Progenitor cell of endocrine pancreas (in vitro differentiated cells): ENCODE results near the gene DNAH8. TPM values are rescaled to one million over a fixed set of nuclear protein-coding genes. Genes with fewer than 3 reads are reported as not detected.

ENCODE experiments used
- DNase-seq: peaks from one replicate; pipeline ENCODE4 v3.0.0; 2021; ENCODE audit warnings: low spot score; ENCODE audit not compliant: unreplicated experiment
- H3K27ac Mint-ChIP-seq: 2 replicates; pipeline ENCODE4 v1.8.0; 2021; ENCODE audit warnings: mild to moderate bottlenecking, moderate library complexity, mixed read lengths
- H3K27me3 Mint-ChIP-seq: 2 replicates; pipeline ENCODE4 v1.8.0; 2021; ENCODE audit warnings: mixed read lengths
- H3K36me3 Mint-ChIP-seq: 2 replicates; pipeline ENCODE4 v1.8.0; 2022; ENCODE audit warnings: mixed read lengths; ENCODE audit not compliant: insufficient read depth
- H3K4me1 Mint-ChIP-seq: 2 replicates; pipeline ENCODE4 v1.8.0; 2021; ENCODE audit warnings: low read depth, mixed read lengths
- H3K4me3 Mint-ChIP-seq: 2 replicates; pipeline ENCODE4 v1.8.0; 2021; ENCODE audit warnings: low read depth, mild to moderate bottlenecking, moderate library complexity, mixed read lengths
- H3K9me3 Mint-ChIP-seq: 2 replicates; pipeline ENCODE4 v1.8.0; 2021; ENCODE audit warnings: low read depth, mixed read lengths
- CTCF ChIP-seq: fragments of 200-600 bp; sonication (generic); IDR thresholded peaks from one replicate; pipeline ENCODE4 v1.5.0; 2021; ENCODE audit warnings: antibody characterized with exemption, mild to moderate bottlenecking; ENCODE audit not compliant: unreplicated experiment
- total RNA-seq: library from RNA; stranded (reverse); gene quantifications from 2 replicates; pipeline ENCODE4 v1.2.1, GENCODE V29; 2021

DNAH8 gene
- total RNA-seq, 1 donor from 2014 or later = 0.12 TPM

DNA sequence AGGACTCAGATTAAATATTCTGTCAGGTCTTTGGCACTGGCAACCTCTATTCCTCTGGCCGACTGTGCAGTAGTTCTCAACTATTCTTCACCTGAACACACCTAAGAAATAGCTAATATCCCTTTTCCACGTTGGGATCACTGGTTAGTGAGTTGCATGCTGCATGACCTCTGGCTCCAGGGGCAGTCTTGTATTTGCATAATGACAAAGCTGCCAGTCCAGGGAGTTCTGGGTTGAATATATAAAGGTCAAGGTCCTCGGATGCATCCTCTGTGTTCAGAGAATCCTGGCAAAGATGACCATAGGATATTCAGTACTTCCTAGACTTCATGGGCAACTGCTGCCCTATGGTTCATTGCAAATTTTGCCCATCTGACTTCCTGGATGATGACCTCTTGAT is 131.2 kb downstream of the DNAH8 start:
- DNase-seq = no peak
- no peaks in the 10 kb centered on the region for H3K27me3 Mint-ChIP-seq
- no peak for TF ChIP-seq CTCF
- H3K9me3 Mint-ChIP-seq = no peaks in the 10 kb centered on the region
- H3K36me3 Mint-ChIP-seq = no peaks in the 10 kb centered on the region
- no peak overlapping the region for H3K4me3 Mint-ChIP-seq
- H3K27ac Mint-ChIP-seq = no peak overlapping the region
- H3K4me1 Mint-ChIP-seq = no peaks in the 10 kb centered on the region

DNA sequence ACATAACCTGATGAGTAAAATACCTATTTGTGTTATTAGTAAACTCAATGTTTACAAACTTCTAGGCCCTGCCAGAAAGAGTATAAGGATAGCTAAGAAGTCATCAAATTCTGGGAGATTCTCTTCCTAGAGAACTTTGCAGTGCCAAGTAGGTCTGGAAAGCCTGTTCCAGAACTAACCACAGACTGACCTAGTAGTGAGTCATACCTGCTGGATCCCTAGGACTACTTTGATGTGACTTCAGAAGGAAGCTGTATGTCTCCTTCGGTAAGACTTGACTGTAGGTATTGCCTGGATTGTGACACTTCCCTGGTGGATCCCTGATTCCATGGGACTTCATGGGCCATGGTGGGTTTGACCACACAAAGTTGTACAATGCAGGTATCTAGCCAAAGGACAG is 131.7 kb downstream of the DNAH8 start:
- TF ChIP-seq CTCF = no peak
- no peak for DNase-seq
- Mint-ChIP-seq H3K36me3 (no peaks in the 10 kb centered on the region), H3K4me1 (no peaks in the 10 kb centered on the region), H3K9me3 (no peaks in the 10 kb centered on the region), H3K27ac (no peak overlapping the region), H3K27me3 (no peaks in the 10 kb centered on the region), H3K4me3 (no peak overlapping the region)

DNA sequence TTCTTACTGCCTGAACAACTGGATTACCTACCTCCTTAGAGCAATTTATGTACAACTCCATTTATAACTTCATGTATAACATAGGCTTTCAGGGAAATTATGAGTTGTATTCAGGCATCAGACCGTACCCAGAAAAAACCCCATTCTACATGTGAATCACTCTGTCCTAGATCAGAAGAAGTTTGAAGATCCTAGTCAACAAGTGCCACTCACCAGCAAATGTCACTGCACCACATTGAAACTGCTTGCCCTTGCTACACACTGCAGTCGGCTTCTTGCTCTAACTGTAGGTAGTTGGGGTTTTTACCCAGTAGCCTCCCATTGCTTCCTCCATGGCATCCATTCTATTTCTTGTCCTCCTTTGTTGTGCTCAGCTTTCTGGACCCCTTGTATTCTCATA is 132.4 kb downstream of the DNAH8 start:
- Mint-ChIP-seq H3K27me3 (no peaks in the 10 kb centered on the region), H3K4me1 (no peaks in the 10 kb centered on the region), H3K9me3 (no peaks in the 10 kb centered on the region), H3K36me3 (no peaks in the 10 kb centered on the region), H3K4me3 (no peak overlapping the region), H3K27ac (no peak overlapping the region)
- no peak for TF ChIP-seq CTCF
- DNase-seq = no peak

DNA sequence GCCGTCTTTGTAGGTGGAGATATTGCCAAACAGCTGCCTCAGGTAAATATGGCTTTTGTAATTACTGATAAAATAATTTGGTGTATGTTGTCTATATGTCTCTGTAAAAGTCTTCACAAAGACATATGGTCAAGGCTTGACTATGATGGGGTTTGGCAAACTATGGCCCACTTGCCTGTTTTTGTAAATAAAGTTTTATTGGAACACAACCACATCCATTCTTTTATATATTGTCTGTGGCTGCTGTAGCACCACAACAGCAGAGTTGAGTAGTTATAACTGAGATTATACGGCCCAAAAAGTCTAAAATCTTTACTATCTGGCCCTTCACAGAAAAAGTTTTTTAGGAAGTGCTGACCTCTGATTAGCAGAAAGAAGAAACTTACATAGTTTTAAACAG is 133.6 kb downstream of the DNAH8 start:
- H3K27ac Mint-ChIP-seq = no peak overlapping the region
- H3K27me3 Mint-ChIP-seq = no peaks in the 10 kb centered on the region
- H3K9me3 Mint-ChIP-seq = no peaks in the 10 kb centered on the region
- H3K4me3 Mint-ChIP-seq = no peak overlapping the region
- no peaks in the 10 kb centered on the region for H3K36me3 Mint-ChIP-seq
- no peak for DNase-seq
- no peak for TF ChIP-seq CTCF
- no peaks in the 10 kb centered on the region for H3K4me1 Mint-ChIP-seq

DNA sequence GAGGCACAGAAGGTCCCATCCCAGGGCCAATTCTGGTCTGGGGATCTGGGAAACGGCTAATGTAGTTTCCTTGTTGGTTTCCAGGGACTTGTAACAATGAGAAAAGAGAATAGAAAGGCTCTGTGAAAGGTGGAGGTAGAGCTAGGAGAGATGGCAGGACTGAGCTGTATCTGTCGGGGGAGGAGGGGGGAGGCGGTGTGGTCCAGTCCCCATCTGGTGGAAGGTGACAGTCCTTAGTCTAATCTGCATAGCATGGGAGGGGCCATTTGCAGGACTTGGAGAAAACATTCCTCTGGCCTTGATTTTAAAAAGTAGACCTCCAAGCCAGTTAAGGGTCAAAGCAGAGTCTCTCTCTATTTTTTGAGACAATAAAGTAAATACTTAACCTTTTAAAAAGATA is 137.1 kb downstream of the DNAH8 start:
- H3K4me1 Mint-ChIP-seq = peaks cover 2% of the 10 kb centered on the region
- no peak overlapping the region for H3K4me3 Mint-ChIP-seq
- no peaks in the 10 kb centered on the region for H3K9me3 Mint-ChIP-seq
- no peaks in the 10 kb centered on the region for H3K36me3 Mint-ChIP-seq
- H3K27me3 Mint-ChIP-seq = no peaks in the 10 kb centered on the region
- no peak for TF ChIP-seq CTCF
- DNase-seq = no peak
- no peak overlapping the region for H3K27ac Mint-ChIP-seq
